Astrocyte of the hippocampus (primary cell): ENCODE data around the gene SCAI.
"Not testable (repeated sequence)": the region's sequence is repeated elsewhere in the genome, so short reads cannot be mapped to it uniquely, and the experiment has no call there.

Experiments used
- DNase-seq: peaks from one replicate; pipeline ENCODE4 v3.0.0; 2011; ENCODE audit warnings: low read depth, low spot score

SCAI gene

DNA sequence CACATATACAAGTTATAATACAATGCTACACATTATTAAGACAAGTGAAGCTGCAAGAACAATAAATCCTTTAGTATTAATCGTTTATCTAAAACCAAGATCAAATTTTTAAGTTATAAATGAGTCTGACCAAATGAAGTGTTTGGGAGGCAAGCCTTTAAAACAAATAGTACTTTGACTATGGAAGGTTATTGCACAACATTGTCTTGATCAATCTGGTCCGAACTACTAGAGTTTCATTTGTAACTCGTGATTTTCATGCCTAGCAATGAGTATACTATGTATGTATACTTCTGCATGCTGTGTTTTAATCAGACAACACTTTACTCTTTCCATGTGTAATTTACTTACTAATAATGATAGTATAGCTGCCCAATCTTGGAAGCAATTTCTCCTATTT is 115.3 kb downstream of the SCAI start:
- no peak for DNase-seq

DNA sequence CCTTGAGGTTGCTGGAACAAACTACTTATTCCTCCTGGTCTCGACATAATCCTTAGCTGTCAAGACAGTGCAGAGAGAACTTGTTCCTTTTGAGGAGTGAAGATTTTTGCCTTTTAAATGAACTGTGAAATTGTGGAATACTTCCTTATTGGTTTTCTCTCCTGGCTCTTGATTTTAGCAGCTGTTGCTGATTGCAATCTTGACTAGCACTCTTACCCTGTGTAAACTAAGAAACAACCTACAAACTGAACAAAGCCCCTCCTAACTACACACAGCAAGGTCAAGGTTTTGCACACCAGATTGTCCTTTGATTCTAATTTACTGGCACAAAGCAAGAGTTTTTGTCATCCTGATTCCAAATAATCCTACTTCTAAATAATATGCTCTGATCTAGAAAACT is 118.4 kb downstream of the SCAI start:
- no peak for DNase-seq

DNA sequence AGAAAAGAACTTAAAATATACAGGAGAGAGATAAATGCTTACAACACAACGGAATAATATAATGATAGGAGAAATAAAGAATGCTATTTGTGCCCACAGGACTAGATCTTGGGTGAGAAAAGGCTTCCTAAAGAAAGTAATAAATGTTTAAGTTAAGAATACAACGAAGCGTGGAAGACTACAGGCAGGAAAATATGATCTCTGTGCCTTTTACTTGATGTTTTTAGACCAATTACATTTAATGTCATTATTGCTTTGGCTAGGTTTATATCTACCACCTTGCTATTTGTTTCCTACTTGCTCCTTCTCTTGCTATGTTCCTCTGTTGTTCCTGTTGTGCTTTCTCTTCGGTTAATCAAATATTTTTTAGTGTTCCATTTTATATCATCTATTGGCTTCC is 122.3 kb downstream of the SCAI start:
- no peak for DNase-seq

DNA sequence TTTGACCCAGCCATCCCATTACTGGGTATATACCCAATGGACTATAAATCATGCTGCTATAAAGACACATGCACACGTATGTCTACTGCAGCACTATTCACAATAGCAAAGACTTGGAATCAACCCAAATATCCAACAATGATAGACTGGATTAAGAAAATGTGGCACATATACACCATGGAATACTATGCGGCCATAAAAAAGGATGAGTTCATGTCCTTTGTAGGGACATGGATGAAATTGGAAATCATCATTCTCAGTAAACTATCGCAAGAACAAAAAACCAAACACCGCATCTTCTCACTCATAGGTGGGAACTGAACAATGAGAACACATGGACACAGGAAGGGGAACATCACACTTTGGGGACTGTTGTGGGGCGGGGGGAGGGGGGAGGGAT is 127.7 kb downstream of the SCAI start:
- not testable (repeated sequence) for DNase-seq

DNA sequence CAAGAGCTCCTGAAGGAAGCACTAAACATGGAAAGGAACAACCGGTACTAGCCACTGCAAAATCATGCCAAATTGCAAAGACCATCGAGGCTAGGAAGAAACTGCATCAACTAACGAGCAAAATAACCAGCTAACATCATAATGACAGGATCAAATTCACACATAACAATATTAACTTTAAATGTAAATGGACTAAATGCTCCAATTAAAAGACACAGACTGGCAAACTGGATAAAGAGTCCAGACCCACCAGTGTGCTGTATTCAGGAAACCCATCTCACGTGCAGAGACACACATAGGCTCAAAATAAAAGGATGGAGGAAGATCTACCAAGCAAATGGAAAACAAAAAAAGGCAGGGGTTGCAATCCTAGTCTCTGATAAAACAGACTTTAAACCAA is 131.3 kb downstream of the SCAI start:
- not testable (repeated sequence) for DNase-seq

DNA sequence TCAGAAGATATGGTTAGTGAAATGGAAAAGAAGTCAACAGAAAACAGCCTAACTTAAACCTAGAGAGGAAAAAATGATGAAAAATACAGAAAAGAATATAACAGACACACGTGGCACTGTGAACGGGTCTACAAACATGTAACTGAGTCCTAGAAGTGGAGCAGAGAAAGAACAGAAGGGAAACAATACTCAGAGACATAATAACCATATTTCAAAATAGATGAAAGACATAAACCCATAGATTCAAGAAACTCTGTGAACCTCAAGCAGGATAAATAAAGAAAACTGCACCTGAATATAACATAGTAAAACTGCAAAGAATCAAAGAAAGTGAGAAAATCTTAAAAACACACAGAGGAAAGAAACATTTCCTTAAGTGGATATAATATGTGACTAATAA is 134.7 kb downstream of the SCAI start:
- DNase-seq: no peak

DNA sequence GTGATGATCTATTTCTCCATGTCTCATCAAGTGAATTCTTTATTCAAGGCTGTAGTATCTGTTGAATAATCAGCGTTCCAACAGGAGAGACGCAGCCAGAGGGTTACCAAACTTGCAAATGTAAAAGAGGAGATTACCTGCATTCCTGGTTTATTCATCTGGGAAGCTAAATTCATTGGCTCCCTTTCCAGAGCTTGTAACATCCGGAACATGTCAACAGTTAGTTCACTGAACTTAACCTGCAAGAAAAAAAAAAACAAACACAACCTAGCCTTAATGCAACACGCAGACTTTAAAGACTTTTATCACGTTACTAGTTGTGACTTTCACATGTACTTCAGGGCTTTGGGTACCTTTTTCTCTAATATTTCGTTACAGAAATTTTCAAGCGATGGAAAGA is 140.0 kb downstream of the SCAI start:
- DNase-seq: no peak

DNA sequence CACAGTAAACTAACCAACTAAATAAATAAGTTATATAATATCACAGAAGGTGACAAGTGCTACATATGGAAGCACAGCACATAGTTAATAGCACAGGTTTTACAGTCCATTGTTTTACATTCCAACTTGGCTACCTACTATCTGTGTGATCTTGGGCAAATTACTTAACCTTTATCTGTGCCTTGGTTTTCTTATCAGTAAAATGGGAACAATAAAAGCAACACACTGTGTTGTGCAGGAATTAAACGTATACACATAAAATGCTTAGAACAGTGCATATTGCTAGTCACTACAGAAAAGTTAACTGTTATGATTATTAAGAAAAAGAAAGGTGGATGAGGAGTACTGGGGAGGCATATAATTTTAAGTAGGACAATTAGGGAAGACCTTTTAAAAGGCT is 159.6 kb downstream of the SCAI start:
- DNase-seq: no peak

DNA sequence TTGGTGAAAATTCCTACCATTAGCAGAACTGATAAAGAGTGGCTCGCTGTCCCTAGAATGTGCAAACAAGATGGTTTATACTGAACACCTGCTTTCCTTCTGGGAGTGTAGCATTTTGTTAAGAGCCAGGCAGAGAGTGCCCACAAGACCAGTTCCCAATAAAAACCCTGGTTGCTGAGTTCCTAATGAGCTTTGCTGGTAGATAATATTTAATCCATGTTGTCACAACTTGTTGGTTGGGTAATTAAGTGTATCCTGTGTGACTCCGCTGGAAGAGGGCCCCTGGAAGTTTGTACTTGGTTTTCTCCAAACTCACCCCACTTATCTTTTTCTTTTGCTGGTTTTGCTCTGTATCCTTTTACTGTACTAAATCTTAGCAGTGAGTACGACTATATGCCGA is 162.9 kb downstream of the SCAI start:
- DNase-seq: no peak

DNA sequence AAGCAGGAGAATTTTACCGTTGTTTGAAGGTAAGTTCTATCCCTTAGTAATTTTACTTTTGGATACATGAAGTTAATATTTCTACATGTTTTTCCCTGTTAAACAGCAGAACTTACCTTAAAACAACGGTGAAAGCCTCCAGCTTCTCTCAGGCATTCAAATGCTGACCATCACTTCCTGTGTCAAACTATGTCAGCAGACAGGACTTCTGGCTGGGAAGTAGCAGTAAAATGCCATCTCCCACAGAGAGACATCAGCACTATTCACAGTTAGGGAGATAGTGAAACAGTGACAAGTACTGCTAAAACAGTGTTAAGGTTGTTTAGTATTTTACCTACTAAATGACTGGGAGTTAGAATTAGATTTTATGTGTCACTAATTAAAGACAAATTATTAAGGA is 168.2 kb downstream of the SCAI start:
- DNase-seq: peak; percentile 2

DNA sequence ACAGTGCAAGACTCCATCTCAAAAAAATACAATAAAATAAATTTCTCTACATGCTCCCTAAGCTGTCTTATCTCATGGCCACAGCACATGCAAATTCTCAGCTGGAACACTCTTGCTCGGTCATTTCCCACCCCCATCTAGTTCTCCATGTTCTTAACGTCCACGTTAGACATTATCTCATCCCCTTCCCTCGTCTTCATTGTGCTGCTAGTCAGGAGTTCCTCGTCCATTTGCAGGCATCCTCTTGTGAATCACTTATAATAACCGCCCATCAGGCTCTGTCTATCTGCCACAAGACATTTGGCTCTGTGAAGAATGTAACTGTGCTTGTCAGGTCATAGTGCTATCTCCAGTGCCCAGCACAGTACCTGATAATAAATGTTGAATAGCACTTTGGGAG is 169.5 kb downstream of the SCAI start:
- DNase-seq: no peak

DNA sequence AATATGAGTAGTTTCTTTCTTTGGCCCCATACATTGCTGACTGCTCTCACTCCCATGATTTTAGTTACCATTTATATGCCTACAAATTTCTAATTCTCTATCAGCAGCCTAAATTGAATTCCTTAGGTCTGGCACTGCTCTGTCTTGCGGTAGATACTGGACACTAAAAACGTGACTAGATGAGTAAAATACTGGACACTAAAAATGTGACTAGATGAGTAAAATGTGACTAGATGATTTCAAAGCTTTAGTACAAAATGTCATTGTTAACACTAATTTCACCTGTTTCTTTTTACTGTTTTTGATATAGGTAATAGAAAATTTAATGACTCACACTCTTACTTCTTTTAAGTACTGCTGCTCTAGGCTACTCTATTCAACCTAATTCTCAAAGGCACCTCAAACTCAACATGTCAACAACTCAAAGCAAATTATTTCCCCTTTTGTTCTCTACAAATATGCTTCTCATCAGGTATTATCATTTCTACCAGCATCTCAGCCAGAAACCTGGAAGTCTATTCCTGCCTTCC is 171.0 kb downstream of the SCAI start:
- DNase-seq: no peak

DNA sequence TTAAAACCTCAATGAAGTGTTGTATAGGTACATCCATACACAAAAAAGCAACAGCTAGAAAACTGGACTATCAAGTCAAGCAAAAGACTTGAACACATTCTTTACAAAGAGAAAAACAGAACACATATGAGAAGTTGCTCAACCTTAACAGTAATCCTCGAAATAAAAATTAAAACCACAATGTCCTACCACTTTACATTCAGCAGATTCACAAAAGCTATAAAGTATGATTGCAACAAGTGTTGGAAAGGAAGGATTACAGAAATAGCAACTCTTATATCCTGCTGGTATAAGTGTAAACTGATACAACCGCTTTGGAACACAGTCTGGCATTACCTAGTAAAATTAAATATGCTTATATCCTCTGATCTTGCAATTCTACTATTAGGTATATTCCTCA is 173.9 kb downstream of the SCAI start:
- no peak for DNase-seq

DNA sequence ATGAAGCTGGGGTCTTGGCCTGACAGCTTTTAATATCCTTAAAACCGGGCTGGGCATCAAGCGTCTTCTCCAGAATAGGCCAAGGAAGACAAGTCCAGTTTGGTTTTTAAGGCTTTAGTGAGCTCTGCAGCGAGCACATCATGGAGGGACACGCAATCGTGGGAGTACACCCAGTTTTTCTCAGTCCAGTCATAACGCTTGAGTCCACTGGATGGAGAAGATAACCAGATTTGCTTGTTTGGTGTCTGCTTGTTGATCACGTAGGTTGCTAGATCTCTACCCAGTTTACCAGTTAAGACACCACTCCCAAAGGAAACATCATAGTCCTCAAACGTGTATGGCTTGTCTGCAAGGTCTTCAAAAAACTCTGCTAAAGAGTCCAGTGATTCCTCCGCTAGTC is 175.1 kb downstream of the SCAI start:
- no peak for DNase-seq

DNA sequence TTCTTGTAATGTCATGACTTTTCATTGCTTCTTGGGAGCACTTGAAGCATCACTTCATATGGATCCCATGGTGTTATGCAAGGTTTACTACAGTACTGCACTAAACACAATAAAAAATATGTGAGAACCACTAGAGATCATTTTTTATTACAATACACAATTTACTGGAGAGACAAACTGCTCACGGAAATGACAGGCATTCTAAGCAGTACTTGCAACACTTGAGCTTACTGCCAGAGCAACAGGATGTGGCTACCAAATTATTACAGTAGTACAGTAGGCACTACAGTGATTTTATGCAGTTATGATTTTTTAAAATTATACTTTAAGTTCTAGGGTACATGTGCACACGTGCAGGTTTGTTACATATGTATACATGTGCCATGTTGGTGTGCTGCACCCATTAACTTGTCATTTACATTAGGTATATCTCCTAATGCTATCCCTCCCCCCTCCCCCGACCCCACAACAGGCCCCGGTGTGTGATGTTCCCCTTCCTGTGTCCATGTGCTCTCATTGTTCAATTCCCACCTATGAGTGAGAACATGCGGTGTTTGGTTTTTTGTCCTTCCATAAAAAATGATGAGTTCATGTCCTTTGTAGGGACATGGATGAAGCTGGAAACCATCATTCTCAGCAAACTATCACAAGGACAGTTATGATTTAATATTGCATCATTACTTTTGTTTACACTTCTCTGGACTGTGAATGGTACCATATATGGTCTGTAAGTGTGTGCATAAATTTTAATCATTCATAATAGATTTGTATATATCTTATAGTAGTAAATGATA is 177.4 kb downstream of the SCAI start:
- DNase-seq: not testable (repeated sequence)

DNA sequence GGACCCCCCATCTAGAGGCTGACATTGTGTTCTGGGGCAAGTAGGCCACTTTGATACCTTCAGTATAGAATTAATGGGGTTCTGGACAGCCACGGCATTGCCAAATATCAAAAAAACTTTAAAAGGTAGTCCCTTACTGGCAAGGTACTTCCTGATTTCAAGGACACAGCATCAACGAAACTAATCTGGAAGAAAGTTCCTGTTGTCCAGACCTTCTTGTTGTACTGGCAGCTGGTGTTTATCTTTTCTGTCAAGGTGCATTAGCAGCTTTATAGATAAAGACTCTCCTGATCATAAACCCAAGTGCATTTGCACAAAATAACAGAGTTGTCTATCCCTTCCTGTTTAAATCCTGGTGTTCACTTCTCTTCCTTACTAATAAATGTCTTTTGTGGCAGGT is 178.7 kb downstream of the SCAI start:
- DNase-seq: no peak

DNA sequence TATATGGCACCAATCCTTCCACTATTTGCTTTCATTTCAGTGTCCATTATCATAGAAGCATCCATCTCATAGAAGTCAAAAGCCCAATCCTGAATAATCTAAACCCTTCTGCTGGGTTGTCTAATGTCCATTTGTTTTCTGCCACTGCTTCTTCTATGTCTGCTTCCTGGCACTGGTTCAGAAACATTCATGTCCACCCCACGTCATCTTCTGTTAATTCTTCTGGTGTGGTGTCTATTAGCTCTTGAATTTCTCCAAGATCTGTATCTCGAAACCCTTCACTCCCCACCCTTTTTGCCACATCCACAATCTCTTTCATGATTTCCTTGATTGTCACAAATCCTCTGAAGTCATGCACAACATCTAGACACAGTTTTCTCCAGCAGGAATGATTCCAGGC is 179.3 kb downstream of the SCAI start:
- DNase-seq: no peak

DNA sequence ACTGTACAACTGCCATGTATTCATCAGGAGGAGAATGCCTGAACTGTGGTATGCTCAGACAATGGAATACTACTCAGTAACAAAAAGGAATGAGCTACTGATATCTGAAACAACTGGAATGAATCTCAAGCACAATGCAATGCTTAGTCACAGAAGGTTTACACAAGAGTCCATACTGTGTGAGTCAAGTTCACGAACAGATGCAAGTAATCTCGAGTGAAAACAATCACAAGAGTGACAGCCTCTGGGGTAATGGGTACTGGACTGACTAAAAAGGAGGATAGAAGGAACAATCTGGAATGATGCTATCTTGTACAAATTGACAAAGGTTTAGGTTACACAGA is 182.9 kb downstream of the SCAI start:
- no peak for DNase-seq

DNA sequence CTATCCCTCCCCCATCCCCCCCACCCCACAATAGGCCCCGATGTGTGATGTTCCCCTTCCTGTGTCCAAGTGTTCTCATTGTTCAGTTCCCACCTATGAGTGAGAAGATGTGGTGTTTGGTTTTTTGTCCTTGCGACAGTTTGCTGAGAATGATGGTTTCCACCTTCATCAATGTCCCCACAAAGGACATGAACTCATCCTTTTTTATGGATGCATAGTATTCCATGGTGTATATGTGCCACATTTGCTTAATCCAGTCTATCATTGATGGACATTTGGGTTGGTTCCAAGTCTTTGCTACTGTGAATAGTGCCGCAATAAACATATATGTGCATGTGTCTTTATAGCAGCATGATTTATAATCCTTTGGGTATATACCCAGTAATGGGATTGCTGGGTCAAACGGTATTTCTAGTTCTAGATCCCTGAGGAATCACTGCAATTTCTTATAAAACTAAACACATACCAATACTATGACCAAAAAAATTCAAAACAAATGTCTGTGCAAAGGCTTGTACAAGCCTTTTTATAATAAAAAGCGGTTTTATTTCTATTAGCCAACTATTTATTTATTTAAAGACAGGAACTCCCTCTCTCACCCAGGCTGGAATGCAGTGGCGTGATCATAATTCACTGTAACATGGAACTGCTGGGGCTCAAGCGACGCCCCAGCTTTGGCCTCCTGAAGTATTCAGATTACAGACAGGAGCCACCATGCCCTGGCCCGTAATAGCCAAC is 183.5 kb downstream of the SCAI start:
- DNase-seq: not testable (repeated sequence)

DNA sequence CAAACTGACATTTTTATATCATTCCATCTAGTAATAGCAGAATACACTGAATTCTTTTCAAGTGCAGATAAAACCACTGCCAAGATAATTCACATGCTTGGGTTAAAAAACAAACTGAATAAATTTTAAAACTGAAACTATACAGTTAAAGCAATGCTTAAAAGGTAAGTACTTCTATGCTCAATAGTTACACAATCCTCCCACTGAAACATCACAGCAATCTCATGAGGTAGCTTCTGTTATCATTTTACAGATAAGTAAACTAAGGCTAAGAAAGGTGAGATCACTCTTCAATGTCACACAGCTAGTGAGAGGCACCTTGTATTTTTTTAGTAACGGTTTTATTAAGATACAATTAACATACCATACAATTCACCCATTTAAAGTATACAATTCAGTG is 189.1 kb downstream of the SCAI start:
- DNase-seq: no peak

DNA sequence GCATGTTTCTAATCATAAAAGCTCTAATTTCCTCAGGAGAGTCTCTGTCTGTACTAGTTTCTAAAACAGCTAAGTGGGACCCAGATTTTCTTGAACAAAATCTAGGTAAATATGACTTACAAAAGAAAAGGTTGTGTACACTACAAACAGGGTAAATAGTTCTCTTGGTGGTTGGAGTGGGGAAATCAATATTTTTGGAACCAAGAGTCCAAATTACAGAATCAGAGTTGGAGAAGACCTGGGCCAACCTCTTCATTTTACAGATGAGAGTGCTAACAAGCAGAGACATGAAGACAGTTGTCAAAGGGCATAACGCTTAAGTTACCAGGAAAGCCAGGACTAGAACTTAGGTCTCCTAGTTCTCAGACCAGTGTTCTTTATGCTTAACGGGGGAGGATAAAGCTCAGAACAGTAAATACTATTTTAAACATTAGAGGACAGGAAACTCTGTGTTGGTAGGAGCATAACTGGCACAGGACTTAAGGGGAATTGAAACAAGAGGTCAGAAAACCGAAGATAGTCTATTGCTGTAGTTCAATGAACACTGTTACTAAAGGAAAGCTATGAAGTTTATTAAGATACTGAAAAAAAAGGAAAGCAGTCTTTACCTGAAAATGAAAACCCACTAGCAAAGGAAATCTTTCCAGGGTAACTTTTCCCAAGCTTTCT is 193.1 kb downstream of the SCAI start:
- no peak for DNase-seq

DNA sequence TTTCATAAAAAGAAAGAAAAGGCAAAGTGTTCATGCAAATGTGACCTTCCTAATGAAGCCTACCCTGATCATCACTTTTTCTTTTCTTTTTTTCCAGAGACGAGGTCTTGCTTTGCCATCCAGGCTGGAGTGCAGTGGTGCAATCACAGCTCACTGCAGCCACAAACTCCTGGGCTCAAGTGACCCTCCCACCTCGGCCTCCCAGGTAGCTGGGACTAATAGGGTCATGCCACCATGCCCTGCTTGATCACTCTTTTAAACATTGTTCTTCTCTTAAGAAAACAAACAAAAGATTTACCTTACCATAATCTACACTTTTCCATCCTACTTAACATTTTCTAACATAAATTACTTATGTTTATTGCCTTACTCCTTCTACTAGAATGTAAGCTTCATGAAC is 193.9 kb downstream of the SCAI start:
- no peak for DNase-seq
